ENCODE measurements around the gene NLGN1.

Gene NLGN1

GRCh38 chr3:174285242-174285864 lies 887.8 kb downstream of the NLGN1 start:
- no peak for ATAC-seq

DNA sequence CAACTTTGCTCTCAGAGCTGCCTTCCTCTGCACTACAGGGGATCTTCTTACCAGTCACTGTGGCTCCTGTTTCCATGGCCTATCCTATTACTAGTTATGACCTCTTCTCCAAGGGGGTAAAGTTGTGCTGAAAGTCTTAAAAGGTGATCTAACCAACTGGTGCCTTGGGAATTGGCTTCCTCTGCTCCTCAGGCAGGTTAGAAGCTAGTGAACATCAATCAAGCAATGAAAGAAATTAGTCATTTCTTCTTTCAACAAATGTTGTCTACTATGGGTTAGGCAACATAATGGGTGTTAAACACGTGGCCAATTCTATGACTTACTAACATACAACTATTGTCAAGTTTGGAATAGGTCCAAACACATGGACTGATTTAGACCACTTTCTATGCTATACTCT lies 890.2 kb downstream of the NLGN1 start:
- no peak for ATAC-seq
- no peak for DNase-seq

More at GRCh38 chr3:174285242-174285864, 887.8 kb downstream of the NLGN1 start:
- DNase-seq: no peak

GRCh38 chr3:174294616-174295015 lies 897.1 kb downstream of the NLGN1 start:
- no peak for DNase-seq
- ATAC-seq: no peak

DNA sequence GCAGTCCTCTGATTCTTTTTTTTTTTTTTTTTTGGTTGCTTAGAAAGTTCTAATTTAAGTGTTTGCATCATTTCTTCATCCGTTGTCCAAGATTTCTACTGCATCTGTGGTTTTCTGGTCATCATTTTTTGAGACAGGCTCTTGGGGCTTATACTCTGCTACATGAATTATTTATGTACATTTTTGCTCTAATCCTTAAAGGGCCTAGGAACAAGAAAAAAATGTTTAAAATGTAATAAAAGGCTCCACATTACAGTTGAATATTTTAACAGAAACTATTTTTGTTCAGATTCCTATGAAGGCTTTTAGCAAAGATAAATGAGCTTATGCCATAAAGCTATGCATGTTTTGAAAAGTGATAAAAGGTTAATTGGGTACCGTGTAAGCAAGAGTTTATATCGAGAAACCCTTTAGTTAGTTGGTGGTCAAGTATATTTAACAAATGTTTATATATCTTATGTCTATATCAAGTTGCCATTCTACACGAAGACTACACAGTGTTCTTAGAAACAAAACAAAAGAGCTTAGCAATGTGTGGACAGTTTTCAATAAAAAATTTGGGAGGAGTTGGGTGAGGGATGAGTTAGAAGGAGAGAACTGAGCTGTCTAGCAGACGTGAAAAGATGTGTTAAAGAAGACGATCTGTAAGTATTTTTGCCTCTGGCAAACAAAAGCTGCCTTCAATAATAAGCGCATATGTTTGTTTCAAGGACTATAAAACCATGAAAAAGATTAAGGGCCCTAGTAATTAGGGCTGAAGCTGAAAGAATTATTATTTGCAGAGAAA lies 898.0 kb downstream of the NLGN1 start:
- no peak for ATAC-seq

GRCh38 chr3:174302746-174303315 lies 905.3 kb downstream of the NLGN1 start:
- DNase-seq: no peak
- no peak for ATAC-seq

More for the DNA sequence above, 898.0 kb downstream of the NLGN1 start:
- no peak for DNase-seq

DNA sequence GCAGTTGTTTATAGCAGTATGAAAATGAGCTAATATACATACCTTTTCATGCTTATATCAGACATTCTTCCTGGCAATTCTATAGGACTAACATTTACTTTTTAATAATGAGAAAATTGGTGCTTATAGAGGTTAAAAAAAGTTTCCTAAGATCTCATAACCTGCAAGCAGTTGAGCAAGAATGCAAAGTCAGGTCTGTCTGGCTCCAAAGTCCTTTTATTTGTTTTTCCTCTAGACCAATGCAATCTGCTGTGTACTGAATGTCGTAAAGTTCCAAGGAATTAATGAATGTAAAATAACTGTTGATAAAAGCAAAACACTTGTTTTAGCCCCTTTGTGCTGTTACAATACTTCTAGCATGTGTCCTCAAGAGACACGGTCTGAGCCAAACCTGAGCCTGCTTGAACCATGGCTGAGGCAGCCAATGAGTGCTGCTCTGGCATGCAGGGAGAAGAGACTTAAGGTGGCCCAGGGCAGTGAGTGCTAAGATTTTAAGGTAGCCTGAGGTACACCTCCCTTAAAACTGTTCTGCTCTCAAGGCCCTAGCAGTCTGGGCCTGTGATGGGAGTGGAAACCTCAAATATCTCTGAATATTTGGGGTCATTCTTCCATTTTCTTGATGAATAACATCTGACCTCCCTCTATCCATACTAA lies 906.5 kb downstream of the NLGN1 start:
- DNase-seq (no peak), ATAC-seq (no peak)

DNA sequence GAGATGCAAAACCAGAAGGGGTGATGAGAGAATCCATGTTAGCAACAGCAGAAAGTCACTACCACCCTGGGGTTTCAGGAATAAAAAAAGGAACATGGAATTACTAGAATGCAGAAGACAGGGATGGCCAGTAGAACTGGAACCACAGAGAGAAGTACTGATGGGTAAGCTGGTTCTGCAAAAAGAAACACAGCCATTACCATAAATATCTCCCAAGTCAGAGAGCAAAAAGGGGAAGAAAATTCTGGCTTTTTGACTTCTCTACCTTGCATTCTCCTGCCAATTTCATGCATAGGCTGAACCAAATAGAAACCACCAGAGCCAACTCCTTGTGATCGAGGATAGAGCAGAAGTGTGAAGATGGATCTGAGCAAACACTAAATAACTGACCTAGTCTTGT lies 911.2 kb downstream of the NLGN1 start:
- no peak for DNase-seq
- ATAC-seq: no peak

DNA sequence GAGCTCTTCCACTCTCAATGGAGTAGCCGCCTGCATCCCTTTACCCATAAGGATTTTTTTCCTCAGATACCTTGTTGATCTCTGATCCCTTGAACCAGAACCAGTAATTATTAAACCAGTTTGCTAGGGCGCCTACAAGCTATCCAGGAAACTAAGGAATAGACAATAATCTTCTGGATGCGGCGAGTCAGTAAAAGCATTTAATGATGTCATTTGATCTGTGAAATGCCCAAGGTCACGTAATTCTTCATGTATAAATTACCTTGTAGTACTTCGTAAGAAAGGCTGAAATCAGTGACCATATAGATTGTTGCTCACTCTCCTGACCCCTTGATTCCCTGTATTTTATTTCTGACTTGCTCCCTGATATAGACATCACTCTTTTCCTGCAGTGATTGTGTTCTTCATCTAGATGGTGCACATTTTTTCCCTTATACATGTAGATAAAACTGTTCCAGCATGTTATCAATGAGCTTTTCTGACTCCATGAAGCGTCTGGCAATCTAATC lies 913.0 kb downstream of the NLGN1 start:
- no peak for ATAC-seq
- no peak for DNase-seq

DNA sequence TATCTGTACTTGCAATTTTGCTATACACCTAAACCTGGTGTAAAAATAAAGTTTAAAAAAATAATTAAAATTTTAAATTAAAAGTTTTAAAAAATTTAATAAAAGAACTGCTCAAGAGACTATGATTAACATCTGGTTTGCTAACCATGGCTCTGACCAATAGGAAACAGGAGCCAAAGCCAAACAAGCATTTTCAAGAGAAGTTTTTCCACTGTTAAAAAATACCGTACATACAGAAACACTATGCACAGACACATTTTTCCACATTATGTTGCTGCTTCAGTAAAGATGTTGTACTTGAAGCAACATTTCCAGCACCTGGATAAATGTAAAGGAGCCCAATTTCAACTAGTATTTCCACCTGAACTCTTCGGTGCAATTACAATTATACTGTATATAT lies 917.7 kb downstream of the NLGN1 start:
- ATAC-seq: no peak
- DNase-seq: no peak

DNA sequence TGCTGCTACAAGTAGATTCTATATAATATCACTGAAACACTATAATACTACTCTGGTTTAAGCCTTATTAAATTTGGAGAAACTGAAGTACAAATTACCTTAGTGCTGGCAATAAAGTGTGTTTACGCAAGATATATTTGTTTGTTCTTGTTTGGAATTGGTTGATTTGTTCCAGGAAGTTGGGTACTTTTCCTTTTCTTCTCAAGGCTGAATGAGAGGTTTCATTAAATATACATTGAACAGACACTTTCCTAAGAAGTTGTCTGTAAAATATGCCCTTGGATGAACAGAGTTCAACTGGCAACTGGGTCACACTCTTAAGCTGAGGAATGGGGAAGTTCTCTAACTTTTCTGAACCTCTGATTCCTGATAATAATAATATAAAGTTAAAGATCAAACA lies 919.5 kb downstream of the NLGN1 start:
- DNase-seq (no peak), ATAC-seq (no peak)

DNA sequence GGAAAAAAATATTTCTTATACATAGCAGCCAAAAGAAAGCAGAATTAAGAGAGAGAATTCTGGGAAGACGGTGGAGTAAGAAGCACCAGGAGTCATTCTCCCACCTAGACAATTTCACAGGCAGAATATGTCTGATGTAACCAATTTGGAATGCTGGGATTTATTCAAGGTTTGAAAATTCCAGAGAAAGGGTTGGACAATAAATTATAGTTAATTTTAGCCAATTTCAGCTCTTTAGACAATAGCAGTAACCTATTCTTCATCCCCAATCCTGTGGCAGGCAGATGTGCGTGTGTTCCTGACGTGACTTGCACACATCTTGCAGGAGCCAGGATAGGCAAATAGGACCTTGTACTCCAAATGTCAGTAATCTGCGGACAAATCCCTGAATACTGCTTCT lies 920.6 kb downstream of the NLGN1 start:
- no peak for ATAC-seq
- DNase-seq: no peak

DNA sequence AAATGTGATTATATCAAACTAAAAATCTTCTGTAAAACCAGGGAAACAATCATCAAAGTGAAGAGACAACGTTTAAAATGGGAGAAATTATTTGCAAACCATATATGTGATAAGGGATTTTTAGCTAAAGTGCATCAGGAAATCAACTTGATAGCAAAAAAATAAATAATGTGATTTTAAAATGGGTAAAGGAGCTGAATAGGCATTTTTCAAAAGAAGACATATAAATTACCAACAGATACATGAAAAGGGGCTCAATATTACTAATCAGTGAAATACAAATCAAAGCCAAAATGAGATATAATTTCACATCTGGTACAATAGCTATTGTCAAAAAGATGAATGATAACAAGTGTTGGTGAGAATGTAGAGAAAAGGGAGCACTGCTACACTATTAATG lies 924.0 kb downstream of the NLGN1 start:
- ATAC-seq: no peak
- no peak for DNase-seq

GRCh38 chr3:174322789-174323188 lies 925.2 kb downstream of the NLGN1 start:
- DNase-seq: no peak
- ATAC-seq: no peak

- DNase-seq: no peak
- ATAC-seq: no peak
These were observed 927.6 kb downstream of the NLGN1 start for GRCh38 chr3:174325171-174325570.

- DNase-seq: no peak
- no peak for ATAC-seq
These were observed 928.5 kb downstream of the NLGN1 start for GRCh38 chr3:174325834-174326700.

DNA sequence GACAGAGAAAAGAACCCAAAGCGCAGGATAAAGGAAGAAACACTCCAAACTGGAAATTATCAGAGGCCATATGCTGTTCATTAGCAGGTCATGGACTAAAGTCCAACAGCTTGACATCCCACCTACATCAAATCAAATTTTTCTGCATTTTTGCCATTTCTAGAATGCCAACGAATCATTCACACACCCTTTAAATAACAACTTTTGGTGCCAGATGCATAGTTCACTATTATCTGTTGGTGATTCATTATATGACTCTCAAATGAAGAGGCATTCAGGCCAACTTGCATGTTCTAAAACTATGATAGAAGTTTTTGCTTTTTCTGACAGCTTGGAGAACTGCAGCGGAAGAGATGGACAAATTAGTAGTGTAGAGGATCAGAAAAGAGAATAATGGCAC lies 931.8 kb downstream of the NLGN1 start:
- no peak for ATAC-seq
- DNase-seq: no peak

DNA sequence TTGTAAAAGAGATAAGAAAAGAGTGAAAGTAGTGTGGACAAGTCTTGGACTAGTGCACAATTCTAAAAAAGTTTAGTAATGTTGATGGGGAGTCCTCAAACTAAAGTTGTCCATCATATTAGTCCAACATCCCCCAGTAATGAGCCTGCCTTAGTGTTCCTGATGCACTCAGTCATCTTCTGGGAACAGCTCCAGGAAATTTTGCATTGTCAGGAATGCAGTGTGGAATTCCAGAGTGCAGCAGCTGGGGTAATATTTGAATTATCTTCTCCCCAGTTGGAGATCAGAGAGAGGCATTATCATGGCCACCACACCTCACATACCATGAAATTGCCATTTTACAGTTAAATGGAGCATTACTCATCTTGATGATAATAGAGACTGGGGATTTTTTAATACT lies 932.8 kb downstream of the NLGN1 start:
- ATAC-seq (no peak), DNase-seq (no peak)

DNA sequence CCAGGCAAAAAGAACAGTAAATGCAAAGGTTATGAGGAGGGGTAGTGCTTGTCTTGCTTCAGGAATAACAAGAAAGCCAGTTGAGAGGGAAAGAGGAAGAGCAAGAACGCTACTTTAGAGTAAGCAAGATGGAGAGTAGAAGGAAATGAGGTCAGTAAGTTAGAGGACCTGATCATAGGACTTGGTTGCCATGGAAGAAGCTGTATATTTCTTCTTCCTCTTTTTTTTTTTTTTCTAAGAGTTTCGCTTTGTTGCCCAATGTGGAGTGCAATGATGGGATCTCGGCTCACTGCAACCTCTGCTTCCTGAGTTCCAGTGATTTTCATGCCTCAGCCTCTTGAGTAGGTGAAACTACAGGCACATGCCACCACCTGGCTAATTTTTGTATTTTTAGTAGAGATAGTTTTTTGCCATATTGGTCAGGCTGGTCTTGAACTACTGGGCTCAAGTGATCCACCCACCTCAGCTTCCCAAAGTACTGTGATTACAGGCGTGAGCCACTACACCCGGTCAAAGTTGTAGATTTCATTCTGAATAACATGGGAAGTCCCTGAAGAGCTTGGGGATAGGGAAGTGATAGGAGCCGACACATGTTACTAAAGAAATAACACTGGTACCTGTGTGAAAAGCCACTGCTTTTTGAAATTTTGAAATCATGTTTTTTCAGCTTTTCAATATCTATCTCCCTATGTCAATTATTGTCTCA lies 933.7 kb downstream of the NLGN1 start:
- no peak for ATAC-seq
- DNase-seq: no peak

DNA sequence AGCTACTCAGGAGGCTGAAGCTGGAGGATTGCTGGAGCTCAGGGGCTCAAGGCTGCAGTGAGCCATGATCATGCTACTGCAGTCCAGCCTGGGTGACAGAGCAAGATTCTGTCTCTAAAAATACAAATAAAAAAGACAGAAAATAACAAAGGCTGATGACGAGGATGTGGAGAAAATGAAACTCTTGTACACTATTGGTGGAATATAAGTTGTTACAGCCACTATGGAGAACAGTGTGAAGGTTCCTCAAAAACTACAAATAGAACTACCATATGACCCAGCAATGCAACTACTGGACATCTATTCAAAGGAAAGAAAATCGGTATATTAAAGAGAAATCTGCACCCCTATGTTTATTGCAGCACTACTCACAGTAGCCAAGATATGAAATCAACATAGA lies 934.8 kb downstream of the NLGN1 start:
- DNase-seq: no peak
- ATAC-seq: no peak

DNA sequence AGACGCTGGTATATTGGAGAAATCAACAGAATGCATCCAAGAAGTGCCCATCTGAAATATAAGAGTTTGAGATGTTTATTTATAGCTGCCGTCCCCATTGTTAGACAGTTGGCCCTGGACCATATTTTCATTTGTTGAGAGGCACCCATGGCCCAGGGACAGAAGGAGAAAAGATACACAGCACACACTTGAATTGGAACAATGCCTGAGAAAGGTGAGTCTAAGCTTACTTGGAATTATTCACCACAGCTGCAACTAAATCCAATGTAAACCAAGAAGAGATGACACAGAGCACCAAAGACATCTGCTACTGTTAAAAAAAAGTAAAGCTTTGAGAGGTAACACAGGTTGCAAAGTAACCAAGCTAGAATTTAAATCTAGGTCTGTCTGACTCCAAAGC lies 936.1 kb downstream of the NLGN1 start:
- DNase-seq: no peak
- ATAC-seq: no peak

DNA sequence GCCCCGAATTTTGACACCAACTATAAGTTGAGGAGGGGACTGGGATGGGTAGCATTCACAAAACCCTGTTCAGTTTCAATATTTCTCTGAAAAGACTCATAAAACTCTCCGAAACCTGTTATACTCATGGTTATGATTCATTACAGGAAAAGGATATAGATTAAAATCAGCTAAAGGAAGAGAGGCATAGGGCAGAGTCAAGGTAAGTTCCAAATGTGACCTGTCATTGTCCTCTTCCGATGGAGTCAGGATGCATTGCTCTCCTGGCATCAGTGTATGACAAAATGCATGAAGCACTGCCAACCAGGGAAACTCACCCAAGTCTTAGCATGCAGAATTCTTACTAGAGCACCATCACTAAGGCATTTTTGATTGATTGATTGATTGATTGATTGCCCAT lies 936.6 kb downstream of the NLGN1 start:
- DNase-seq: no peak
- no peak for ATAC-seq
